K562 (cell line): Measurements from ENCODE around the gene HOTAIR. TPM values are rescaled to one million over a fixed set of nuclear protein-coding genes. Genes with fewer than 3 reads are reported as not detected.

Source experiments
- CTCFL ChIP-seq: IDR thresholded peaks from 2 replicates; pipeline ENCODE4 v1.6.1; 2011; ENCODE audit warnings: borderline replicate concordance, low read depth, mild to moderate bottlenecking, moderate library complexity, low read length; ENCODE audit not compliant: insufficient read depth, poor library complexity, severe bottlenecking
- HDGF ChIP-seq: fragments of 450-650 bp; IDR thresholded peaks from 2 replicates; pipeline ENCODE4 v1.6.1; 2016
- HEY1 ChIP-seq: fragments of 250-450 bp; sonication (Bioruptor Pico); IDR thresholded peaks from 2 replicates; pipeline ENCODE4 v1.5.0; 2020; ENCODE audit warnings: mild to moderate bottlenecking, moderate library complexity, borderline replicate concordance
- JUND ChIP-seq, 2 experiments: IDR thresholded peaks; 2 replicates in 1 of 2; 3 replicates in 1 of 2; pipeline ENCODE4 v1.6.1; 2011; ENCODE audit warnings: borderline replicate concordance in 2 of 2, low read depth in 2 of 2, low read length in 2 of 2, improper control_type of control experiment in 1 of 2, missing biosample characterization in 1 of 2, missing genetic modification characterization in 1 of 2, missing genetic modification reagents in 1 of 2
- L3MBTL2 ChIP-seq: fragments of 450-650 bp; IDR thresholded peaks from 2 replicates; pipeline ENCODE4 v1.6.1; 2016; ENCODE audit warnings: mild to moderate bottlenecking, moderate library complexity
- MYNN ChIP-seq, 2 experiments: sonication (generic); formaldehyde crosslinking in 1 of 2; IDR thresholded peaks; 2 replicates each; pipeline versions ENCODE4 v1.5.0 to v1.6.1; 2016 to 2020; ENCODE audit warnings: antibody characterized with exemption in 1 of 2, missing genetic modification reagents in 1 of 2
- NKRF ChIP-seq: fragments of 450-650 bp; IDR thresholded peaks from 2 replicates; pipeline ENCODE4 v1.6.1; 2016; ENCODE audit warnings: borderline replicate concordance
- POLR3A ChIP-seq: IDR thresholded peaks from 2 replicates; pipeline ENCODE4 v1.6.1; 2011; ENCODE audit warnings: borderline replicate concordance, mild to moderate bottlenecking, moderate library complexity; ENCODE audit not compliant: insufficient read length, insufficient read depth; ENCODE audit errors: extremely low read depth
- POLR3G ChIP-seq: IDR thresholded peaks from 2 replicates; pipeline ENCODE4 v1.6.1; 2011; ENCODE audit not compliant: insufficient read length, insufficient replicate concordance; ENCODE audit errors: extremely low read depth
- PTRF ChIP-seq: fragments of 450-650 bp; IDR thresholded peaks from 2 replicates; pipeline ENCODE4 v1.6.1; 2016; ENCODE audit warnings: mild to moderate bottlenecking, missing genetic modification characterization, missing compliant biosample characterization
- RBFOX2 ChIP-seq: fragments of 200-400 bp; formaldehyde crosslinking; IDR thresholded peaks from 2 replicates; pipeline ENCODE4 v1.6.1; 2017; ENCODE audit warnings: low read depth, mild to moderate bottlenecking, low read length, moderate library complexity
- SRF ChIP-seq, 2 experiments: fragments of 250-450, 450-650 bp in 1 of 2; sonication (Bioruptor Pico) in 1 of 2; sonication (generic) in 1 of 2; formaldehyde crosslinking; IDR thresholded peaks; 2 replicates each; pipeline versions ENCODE4 v1.5.0 to v1.5.1; 2020 to 2022; ENCODE audit warnings: mild to moderate bottlenecking in 1 of 2, missing genetic modification reagents in 1 of 2
- ZC3H8 ChIP-seq: fragments of 450-650 bp; IDR thresholded peaks from 2 replicates; pipeline ENCODE4 v1.6.1; 2017
- ZFX ChIP-seq: sonication (generic); formaldehyde crosslinking; IDR thresholded peaks from 2 replicates; pipeline ENCODE4 v1.8.0; 2022; ENCODE audit warnings: mild to moderate bottlenecking, missing genetic modification reagents, moderate library complexity
- ZNF740 ChIP-seq, 3 experiments: fragments of 200-800 bp in 1 of 3; sonication (Bioruptor generic) in 1 of 3; sonication (generic) in 1 of 3; formaldehyde crosslinking in 1 of 3; IDR thresholded peaks; 2 replicates each; pipeline versions ENCODE4 v1.6.1 to v1.8.0; 2016 to 2022; ENCODE audit warnings: mild to moderate bottlenecking in 2 of 3, missing compliant biosample characterization in 2 of 3, missing genetic modification characterization in 2 of 3, missing genetic modification reagents in 1 of 3
- polyA plus RNA-seq, 8 experiments: library from polyadenylated mRNA; depleted of rRNA in 4 of 8; stranded (reverse) in 5 of 8; unstranded in 3 of 8; fragments of >200 nt; fragmentation: Nextera tagmentation in 2 of 8; fragmentation: Illumina TruSeq in 1 of 8; extraction: Ambion mirVana in 2 of 8; extraction: Trizol in 1 of 8; gene quantifications; 2 replicates each; pipeline versions ENCODE4 v1.2.1 to v1.2.3, GENCODE V29; 2011 to 2014; ENCODE audit warnings: inconsistent platforms in 1 of 8, missing spikeins in 1 of 8
- total RNA-seq, 7 experiments: library from RNA; depleted of rRNA in 6 of 7; stranded (reverse); fragments of >200 nt in 6 of 7; fragmentation: Illumina TruSeq in 2 of 7; extraction: Trizol in 2 of 7; gene quantifications; 2 replicates each; pipeline versions ENCODE4 v1.2.1 to v1.2.3, GENCODE V29; 2011 to 2021; ENCODE audit warnings: low replicate concordance in 1 of 7
- TF ChIP-seq, protein P1 (sequence below): fragments of 450-650 bp; formaldehyde crosslinking; IDR thresholded peaks from 2 replicates; pipeline ENCODE4 v1.4.0; 2020; ENCODE audit warnings: mild to moderate bottlenecking, moderate library complexity

Gene HOTAIR
- total and polyA plus RNA-seq, 9 of the 15 experiments (the other 6 are each of a cell fraction or from before 2014, with no cell fraction given): 0.04 TPM; not detected in 8

DNA sequence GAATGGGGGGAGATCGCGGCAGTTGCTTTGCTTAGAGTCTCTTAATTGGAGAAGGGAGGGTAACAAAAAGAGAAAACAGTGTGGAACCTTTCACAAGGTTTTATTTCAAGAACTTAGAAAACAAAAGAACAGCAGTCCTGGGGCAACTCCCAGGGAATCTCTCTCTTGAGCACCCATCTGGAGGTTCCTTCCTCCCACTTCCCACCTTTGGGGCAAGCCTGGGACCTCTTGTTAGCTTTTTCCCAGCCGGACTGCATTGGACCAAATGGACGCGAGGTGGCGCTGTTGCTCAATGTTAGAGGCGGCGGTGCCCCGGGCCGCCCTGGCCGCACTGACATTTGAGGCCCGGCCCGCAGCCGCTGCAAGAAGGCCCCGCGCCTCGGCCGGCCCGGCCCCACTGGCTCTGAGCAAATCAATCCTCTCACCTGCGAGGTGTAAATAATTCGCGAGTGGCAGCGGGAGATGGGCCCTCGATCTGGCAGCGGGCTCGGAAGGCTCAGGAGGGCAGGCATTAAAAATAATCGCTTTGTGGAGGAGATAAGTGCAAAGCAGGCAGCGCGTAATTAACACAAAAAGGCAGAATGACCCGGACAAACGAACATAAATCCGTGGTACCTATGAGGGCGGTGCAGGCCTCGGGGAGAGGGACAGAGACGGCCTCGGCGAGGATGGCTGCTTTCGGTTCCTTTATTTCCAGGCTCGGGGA lies 31.3 kb upstream of the HOTAIR start (continued):
- TF ChIP-seq POLR3A: no peak
- peak; percentile 67 for TF ChIP-seq L3MBTL2
- no peak for TF ChIP-seq POLR3G
- TF ChIP-seq MYNN (IDR thresholded peaks at IDR 0.05): 0 out of 2 replicates have a peak, but pooled peaks have one; percentile 37
- no peak for TF ChIP-seq MYNN (CRISPR knock-in tag; IDR thresholded peaks at IDR 0.05)
- TF ChIP-seq ZNF740 (CRISPR knock-in tag; IDR thresholded peaks at IDR 0.05): peak; percentile 55; the same call in 1 of the 2 replicates
- no peak for TF ChIP-seq ZNF740 (tag; IDR thresholded peaks at IDR 0.05)
- TF ChIP-seq, protein P1, sequence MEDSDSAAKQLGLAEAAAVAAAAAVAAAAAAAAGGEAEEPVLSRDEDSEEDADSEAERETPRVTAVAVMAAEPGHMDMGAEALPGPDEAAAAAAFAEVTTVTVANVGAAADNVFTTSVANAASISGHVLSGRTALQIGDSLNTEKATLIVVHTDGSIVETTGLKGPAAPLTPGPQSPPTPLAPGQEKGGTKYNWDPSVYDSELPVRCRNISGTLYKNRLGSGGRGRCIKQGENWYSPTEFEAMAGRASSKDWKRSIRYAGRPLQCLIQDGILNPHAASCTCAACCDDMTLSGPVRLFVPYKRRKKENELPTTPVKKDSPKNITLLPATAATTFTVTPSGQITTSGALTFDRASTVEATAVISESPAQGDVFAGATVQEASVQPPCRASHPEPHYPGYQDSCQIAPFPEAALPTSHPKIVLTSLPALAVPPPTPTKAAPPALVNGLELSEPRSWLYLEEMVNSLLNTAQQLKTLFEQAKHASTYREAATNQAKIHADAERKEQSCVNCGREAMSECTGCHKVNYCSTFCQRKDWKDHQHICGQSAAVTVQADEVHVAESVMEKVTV (CRISPR knock-in tag): peak; percentile 96
- no peak for TF ChIP-seq ZC3H8
- peak; percentile 46 for TF ChIP-seq RBFOX2
- TF ChIP-seq PTRF (tag): no peak
- no peak for TF ChIP-seq HEY1 (CRISPR knock-in tag)
- no peak for TF ChIP-seq CTCFL
- peak; percentile 96 for TF ChIP-seq ZFX (CRISPR knock-in tag)
- TF ChIP-seq NKRF: no peak
- no peak for TF ChIP-seq HDGF
- TF ChIP-seq SRF (CRISPR knock-in tag; IDR thresholded peaks at IDR 0.05): peak in 1 of 2 experiments; percentile 85; a peak in 2 of 4 replicates
- 0 out of 2 replicates have a peak, but pooled peaks have one; percentile 43 for TF ChIP-seq JUND (IDR thresholded peaks at IDR 0.05; ENCODE audit: borderline replicate concordance, low read depth, low read length)
- no peak; the same call in 2 of the 3 replicates for TF ChIP-seq JUND (tag; IDR thresholded peaks at IDR 0.05; ENCODE audit: borderline replicate concordance, low read depth, low read length)
